A673 (cell line): ENCODE data around the gene PCK1.

Experiments
- CTCF ChIP-seq: fragments of 300-800, 200-600 bp; sonication (generic); conservative IDR thresholded peaks from 2 replicates; pipeline ENCODE4 v1.5.1; 2017; ENCODE audit warnings: low read depth, mild to moderate bottlenecking, antibody characterized with exemption, low read length, moderate library complexity, mixed read lengths
- EZH2 ChIP-seq: fragments of 200-600 bp; sonication (generic); IDR thresholded peaks from 2 replicates; pipeline ENCODE4 v1.6.1; 2017; ENCODE audit warnings: borderline replicate concordance, low read depth, mild to moderate bottlenecking, mixed read lengths, antibody characterized with exemption, low read length; ENCODE audit not compliant: poor library complexity, severe bottlenecking

GRCh38 chr20:57596358-57596757, 35.4 kb downstream of the PCK1 start:
- TF ChIP-seq EZH2 (no peak), CTCF (no peak)
